Measurements from ENCODE around the gene GPR62.
A peak's percentile ranks its signal among the peaks of the same experiment; 100 is the strongest.

The GPR62 gene

DNA sequence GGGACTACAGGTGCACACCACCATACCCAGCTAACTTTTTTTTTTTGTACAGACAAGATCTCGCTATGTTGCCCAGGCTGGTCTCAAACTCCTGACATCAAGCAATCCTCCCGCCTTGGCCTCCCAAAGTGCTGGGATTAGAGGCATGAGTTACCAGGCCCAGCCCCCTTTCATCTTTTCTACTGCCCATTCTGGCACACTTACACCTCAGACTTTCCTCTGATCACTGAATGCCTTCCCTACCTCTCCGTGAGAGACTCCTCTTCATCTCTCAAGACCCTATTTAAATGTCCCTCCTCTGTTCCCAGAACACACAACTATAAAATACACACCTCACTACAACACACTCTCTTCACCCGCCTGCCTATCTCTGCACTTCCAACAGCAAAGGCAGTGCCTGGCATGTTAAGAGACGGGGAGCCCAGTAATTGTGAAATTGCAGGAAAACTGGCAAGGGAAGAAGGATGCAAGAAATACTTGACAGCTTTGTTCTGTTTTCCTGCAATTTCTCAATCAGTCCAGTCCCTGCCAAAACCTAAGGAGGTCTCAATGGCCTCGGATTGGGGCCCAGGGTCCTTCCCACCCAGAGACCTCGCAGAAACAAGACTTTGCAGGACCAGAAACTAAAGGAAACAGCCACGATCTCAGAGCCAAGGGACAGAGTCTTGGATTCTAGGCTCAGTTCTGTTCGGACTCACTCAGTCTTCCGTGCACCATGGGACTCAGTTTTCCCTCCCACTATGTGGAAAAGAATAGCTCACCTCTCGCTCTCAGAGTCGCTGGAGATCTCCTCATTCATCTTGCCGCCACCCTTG, 14.3 kb upstream of the GPR62 start:
- no peak for DNase-seq

DNA sequence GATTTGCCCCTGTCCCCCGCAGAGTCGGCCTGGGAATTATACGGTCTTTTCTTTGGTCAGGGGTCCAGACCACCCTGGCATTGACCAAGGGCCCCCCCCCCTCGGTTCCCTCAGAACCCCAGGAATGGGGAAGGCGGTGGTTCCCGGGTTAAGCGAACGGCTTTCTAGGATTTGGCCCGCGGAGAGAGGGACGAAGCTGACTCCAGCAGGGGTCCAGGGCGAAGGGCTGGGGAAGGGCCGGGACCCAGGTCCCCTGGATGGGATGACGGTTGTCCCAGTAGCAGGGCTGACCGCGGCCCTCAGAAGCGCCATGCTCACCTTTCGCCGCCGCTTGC, 13.8 kb upstream of the GPR62 start:
- DNase-seq = no peak

DNA sequence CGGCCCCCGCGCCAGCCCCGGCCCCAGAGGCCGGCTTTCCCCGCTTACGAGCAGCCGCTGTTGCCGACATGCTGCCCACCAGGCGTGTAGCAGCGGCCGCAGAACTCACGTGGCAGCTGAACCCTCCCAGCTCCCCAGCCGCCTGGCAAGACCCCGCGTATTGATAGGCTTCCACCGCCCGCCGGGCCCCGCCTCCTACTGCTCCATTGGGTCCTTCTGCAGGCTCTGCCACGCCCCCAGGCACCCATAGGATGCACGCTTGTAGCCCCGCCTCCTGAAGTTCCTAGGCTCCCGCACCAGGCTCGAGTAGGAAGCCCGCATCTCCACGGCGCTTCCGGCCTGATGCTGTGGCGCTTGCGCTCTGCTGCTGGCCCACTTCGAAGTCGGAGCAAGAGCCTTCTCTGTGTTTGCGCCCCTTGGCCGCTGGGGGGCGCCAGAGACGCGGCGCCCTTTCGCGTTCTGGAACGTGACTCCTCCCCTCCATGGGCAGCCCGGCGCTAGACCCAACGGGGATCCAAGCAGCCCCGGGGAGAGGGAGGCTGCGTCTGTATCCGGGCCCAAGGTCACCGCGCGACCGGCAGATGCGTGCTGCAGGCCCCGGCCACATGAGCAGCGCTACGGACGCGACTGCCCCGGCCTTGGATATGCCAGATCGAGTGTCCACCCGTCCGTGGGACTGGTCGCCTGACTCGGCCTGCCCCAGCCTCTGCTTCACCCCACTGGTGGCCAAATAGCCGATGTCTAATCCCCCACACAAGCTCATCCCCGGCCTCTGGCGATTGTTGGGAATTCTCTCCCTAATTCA, 13.2 kb upstream of the GPR62 start, which contains the start of the genes PARP3 and RRP9:
Gene PARP3 (plus strand): TSS at position 566 of the 805 bp plus-strand sequence. CDS start 993 bp downstream, outside the sequence.
Gene RRP9 (minus strand): TSS at position 107 of the 805 bp plus-strand sequence. CDS start 37 bp downstream, at position 70.
- peak; percentile 99 for DNase-seq

GRCh38 chr3:51942603-51943450, 12.4 kb upstream of the GPR62 start:
- DNase-seq = peak; percentile 33

DNA sequence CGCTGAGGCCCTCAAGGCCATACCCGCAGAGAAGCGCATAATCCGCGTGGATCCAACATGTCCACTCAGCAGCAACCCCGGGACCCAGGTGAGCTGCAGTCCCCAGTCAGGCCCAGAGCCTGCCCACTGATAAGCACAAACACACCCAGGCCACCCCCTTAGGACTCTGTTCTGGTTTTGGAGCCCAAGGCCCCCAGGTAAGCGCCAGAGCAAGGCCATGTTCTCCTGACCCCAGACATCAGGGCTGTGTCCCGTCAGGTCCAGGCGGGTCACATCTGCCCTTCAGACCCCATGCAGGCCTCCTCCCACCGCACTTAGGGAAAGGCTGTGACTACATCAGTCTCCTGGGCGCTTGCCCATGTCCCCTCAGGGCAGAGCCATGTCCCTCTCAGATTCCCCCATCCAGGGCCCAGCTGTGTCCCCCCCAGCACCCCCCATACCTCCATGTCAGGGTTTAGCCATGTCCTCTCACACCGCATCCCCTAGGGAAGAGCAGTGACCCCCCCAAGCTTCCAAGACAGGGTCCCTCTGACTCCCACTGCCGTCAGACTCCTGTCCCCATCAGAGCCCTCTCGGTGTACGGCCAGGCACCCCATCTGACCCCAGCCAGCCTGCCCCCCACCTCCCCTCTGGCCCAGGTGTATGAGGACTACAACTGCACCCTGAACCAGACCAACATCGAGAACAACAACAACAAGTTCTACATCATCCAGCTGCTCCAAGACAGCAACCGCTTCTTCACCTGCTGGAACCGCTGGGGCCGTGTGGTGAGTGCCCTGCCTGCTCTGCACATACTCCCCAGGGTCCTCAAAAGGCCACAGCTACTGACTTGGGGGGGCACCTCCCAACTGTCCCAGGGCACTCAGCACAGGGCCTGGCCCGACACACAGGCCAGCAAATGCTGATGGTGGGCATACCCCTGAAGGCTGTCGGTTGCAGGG, 11.5 kb upstream of the GPR62 start:
- no peak for DNase-seq

GRCh38 chr3:51944451-51945021, 10.6 kb upstream of the GPR62 start:
- DNase-seq = no peak

GRCh38 chr3:51945031-51945840, 9.9 kb upstream of the GPR62 start:
- no peak for DNase-seq

DNA sequence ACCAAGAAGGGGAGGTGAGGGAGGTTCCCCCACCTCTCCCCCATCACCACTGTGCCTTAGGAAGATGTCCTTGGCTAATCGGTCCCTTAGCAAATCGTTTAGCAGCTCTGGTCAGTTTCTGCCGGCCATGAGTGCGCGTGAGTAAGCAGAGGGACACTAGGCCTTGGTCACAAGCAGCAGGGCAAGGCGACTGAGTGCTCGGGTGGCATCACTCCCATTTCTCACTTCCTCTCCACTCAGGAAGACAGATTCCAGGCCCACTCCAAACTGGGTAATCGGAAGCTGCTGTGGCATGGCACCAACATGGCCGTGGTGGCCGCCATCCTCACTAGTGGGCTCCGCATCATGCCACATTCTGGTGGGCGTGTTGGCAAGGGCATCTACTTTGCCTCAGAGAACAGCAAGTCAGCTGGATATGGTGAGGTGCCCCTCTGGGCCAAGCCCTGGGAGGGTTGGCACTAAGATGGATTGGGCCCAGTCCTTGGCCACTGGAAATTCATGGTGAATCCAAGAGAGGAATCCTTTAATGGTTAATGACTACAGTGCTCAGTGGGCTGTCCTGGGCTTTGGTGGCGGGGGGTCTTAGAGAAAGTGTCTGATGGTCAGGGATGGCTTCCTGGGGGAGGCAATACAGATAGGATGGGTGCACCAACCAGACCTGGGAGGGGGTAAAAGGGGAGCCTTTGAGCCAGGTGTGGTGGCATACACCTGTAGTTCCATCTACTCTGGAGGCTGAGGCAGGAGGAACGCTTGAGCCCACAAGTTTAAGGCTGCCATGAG, 9.1 kb upstream of the GPR62 start:
- no peak for DNase-seq

GRCh38 chr3:51946796-51947195, 8.4 kb upstream of the GPR62 start:
- DNase-seq = no peak

DNA sequence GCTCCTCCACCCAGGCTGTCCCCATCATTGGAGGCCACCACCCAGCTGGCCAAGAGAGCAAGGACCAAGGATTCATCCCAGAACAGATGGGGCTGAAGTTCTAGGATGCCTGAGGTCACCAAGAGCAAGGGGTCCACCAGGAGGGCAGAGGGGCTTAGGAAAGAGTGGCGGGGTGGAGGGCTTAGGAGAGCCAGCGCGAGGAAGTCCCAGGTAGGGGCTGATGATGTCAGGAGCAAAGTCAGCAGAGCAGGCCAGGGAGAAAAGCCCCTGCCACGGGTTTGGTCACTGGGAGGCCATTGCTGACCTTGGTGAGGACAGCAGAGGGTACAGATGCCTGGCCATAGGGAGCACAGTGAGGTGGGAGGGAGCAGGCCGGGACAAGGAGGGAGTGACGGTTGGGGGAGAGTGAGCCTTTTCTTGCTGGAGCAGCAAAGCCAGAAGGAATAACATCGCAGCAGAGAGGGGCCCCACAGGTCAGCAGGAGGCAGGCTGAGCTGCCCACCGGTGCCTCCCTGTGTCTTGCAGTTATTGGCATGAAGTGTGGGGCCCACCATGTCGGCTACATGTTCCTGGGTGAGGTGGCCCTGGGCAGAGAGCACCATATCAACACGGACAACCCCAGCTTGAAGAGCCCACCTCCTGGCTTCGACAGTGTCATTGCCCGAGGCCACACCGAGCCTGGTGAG, 7.8 kb upstream of the GPR62 start:
- no peak for DNase-seq

- DNase-seq = no peak
Measured at GRCh38 chr3:51948016-51948580, 7.1 kb upstream of the GPR62 start.

DNA sequence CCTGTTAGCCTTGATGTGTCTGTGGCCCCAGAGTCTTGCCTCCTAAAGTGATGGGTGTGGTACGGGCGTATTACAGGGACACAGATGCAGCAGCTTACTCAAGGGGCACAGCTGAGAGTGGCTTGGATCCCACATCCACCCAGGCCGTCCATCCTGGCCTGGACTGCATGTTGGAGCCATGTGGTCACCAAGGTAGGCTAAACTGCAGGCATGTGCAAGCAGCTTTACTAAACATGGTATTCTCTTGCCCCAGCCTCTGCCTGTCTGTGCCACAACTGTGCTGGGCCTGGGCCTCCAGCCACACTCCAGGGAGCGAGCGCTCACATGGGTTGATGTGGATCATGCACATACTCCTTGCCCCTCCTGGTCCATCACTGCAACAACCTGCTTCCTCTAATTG, 6.1 kb upstream of the GPR62 start:
- DNase-seq = no peak

DNA sequence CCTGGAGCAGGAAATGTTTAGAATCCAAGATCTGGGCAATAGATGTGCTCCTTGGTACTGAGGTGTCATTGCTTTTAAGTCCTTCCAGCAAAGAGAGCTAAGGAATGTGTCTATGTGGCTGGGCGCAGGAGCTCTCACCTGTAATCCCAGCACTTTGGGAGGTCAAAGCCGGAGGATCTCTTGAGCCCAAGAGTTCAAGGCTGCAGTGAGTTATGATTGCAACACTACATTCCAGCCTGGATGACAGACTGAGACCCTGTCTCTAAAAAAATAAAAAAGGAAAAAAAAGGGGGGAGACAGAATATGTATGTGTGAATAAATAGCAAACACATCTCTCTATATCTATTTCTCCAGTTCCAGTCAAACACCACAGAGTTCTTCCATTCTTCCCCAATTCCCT, 4.3 kb upstream of the GPR62 start:
- no peak for DNase-seq

DNA sequence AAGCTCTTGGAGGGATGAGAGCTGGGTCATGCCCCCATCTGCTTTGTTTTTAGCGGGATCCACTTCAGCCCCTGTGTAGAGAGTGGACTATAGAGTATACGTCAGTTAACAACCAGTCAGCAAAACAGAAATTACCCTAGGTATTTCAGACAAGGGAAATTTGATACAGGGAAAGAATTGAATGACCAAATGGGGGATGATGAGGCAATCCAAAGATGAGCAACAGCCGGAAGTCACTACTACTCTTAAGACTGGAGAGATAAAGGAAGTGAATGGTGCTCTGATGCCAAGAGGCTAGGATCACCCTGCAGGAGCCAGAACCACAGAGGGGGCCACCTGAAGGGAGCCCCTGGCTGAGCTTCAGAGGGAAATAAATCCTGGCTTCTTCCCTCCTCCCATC, 1.7 kb upstream of the GPR62 start:
- no peak for DNase-seq

- no peak for DNase-seq
Measured at GRCh38 chr3:51954105-51954504, 1.1 kb upstream of the GPR62 start.

GRCh38 chr3:51954713-51955112, 468 bp upstream of the GPR62 start:
- DNase-seq = no peak

GRCh38 chr3:51955893-51956770, 951 bp downstream of the GPR62 start:
- no peak for DNase-seq
